ENCODE results near the gene XYLT2.

XYLT2 gene

DNA sequence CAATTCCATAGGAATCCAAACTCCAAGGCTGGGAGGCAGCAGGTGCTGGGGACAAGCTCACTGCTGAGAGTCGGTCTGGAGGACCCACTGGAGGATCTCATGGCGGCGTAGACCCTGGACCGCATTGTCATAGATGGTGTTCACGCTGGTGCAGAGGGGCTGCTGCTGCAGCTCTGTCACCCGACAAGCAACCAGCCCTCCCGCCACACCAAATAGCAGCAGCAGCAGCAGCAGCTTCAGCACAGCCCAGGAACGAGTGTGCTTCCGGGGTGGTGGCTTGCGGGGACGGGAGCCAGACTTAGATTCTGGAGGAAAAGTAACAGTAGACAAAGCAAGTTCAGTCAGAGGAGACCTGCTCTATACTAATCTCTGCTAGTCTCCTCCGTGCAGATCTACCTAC lies 37.0 kb downstream of the XYLT2 start:
- DNase-seq (ENCODE audit: low spot score): no peak
- TF ChIP-seq, protein P1, sequence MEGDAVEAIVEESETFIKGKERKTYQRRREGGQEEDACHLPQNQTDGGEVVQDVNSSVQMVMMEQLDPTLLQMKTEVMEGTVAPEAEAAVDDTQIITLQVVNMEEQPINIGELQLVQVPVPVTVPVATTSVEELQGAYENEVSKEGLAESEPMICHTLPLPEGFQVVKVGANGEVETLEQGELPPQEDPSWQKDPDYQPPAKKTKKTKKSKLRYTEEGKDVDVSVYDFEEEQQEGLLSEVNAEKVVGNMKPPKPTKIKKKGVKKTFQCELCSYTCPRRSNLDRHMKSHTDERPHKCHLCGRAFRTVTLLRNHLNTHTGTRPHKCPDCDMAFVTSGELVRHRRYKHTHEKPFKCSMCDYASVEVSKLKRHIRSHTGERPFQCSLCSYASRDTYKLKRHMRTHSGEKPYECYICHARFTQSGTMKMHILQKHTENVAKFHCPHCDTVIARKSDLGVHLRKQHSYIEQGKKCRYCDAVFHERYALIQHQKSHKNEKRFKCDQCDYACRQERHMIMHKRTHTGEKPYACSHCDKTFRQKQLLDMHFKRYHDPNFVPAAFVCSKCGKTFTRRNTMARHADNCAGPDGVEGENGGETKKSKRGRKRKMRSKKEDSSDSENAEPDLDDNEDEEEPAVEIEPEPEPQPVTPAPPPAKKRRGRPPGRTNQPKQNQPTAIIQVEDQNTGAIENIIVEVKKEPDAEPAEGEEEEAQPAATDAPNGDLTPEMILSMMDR (IDR thresholded peaks at IDR 0.05; ENCODE audit: extremely low read depth, missing control alignments): no peak

DNA sequence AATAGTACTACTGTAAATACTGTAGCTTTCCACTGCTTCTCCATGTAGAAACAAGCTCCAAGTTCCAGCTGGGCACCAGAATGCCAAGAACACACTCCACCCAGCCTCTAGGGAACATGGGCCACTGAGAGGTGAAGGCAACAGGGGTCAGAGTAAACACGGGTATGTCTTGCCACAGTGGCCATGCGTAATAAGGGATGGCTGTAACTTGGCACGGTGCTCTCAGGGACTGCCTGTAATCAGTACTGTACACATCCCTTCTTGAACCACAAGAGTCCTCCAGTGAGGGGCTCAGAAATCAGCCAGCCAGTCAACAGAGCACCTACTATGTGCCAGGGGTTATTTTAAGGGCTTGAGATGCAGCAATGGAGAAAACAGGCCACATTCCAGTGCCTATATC lies 40.6 kb downstream of the XYLT2 start:
- DNase-seq (ENCODE audit: low spot score): no peak
- TF ChIP-seq, protein P1 (IDR thresholded peaks at IDR 0.05; ENCODE audit: extremely low read depth, missing control alignments): no peak

DNA sequence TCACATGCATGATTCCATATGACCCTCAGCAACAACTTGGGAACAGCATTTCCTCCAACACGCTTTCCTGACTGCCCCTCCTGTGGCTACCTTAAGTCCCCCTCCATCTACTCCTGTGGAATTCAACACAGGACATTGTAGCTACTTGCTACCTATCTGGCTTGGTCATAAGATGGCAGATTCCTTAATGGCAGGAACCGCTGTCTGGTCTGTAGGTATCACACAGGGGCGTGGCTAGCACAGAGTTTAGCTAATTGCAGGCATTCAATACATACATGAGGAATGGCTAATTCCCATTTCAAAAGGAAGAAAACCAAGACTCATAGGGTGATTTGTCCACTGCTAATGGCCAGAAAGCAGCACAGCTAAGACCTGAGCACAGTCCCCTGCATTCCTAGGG lies 42.8 kb downstream of the XYLT2 start:
- TF ChIP-seq, protein P1 (IDR thresholded peaks at IDR 0.05; ENCODE audit: extremely low read depth, missing control alignments): no peak
- no peak for DNase-seq (ENCODE audit: low spot score)

DNA sequence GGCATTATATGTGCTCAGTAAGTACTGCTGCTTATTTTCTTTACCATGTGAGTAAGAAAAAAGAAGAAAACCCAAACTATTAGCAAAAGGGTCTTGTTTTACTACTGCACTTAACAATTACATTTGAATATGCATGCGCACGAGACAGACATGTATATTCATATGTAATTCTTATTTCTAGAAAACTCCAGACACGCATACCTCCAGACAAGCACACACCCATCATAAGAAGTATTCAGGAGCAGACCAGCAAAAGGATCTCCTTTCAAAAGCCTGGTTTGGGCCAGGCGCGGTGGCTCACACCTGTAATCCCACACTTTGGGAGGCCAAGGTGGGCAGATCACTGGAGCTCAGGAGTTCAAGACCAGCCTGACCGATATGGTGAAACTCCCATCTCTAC lies 43.6 kb downstream of the XYLT2 start:
- TF ChIP-seq, protein P1 (IDR thresholded peaks at IDR 0.05; ENCODE audit: extremely low read depth, missing control alignments): no peak
- DNase-seq (ENCODE audit: low spot score): no peak

DNA sequence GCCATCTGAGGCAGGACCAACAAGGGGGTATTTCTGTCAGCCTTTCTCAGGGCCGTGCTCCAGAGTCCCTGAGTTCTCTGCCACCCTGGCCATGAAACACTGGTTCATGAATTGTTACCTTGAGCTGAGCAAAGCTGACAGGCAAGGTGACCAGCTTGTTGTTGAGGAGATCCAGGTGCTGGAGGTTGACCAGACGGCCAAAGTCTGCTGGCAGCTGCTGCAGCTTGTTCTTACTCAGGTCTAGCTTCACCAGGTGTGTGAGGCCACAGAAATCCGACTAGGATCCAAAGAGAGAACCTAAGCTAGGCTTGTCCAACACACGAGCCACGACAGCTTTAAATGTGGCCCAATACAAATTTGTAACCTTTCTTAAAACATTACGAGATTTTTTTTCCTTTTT lies 46.7 kb downstream of the XYLT2 start:
- TF ChIP-seq, protein P1 (IDR thresholded peaks at IDR 0.05; ENCODE audit: extremely low read depth, missing control alignments): no peak

DNA sequence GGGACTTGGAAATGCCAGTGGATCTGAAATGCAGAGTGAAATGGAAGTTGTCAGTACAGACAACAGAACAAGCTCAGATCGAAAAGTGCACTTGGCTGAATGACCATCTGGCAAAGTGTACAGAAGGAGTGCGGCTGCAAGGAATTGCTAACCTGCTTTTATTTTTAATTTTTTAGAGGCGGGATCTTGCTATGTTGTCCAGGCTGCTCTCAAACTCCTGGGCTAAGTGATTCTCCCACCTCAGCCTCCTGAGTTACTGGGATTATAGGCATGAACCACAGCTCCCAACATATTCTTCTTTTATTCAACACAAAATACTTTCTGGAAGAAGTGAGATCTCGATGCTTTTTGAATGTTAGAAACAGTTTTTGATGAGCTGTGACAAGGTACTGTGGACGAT lies 47.8 kb downstream of the XYLT2 start:
- DNase-seq (ENCODE audit: low spot score): no peak
- TF ChIP-seq, protein P1 (IDR thresholded peaks at IDR 0.05; ENCODE audit: extremely low read depth, missing control alignments): no peak

More for the DNA sequence above, 46.7 kb downstream of the XYLT2 start:
- no peak for DNase-seq (ENCODE audit: low spot score)

DNA sequence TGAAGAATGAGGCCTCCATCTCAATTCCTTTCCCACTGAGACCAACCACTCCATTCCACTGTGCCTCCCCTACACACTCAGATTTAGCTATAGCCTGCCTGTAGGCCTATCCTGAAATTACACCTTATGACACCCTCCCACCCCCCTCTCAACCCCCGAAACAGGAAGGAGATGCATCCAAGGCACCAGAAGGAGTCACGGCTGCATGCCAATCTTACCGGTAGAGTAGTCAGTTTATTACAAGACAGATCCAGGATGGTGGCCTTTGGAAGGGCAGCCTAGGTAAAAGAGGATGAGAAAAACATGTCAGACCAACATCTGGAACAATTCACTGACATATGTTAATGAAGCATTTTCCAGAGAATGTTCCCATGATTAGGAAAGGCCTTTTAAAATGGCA lies 48.8 kb downstream of the XYLT2 start:
- DNase-seq (ENCODE audit: low spot score): no peak
- TF ChIP-seq, protein P1 (IDR thresholded peaks at IDR 0.05; ENCODE audit: extremely low read depth, missing control alignments): no peak

All from GM20000 (cell line).